HCT116 (cell line): ENCODE results near the gene RNF220. TPM values are rescaled to one million over a fixed set of nuclear protein-coding genes. Genes with fewer than 3 reads are reported as not detected.
A peak's percentile ranks its signal among the peaks of the same experiment; 100 is the strongest.

Experiments
- ATAC-seq: fragments of 200-7000 bp; cut with Tn5 transposase; 2 replicates; pipeline ENCODE4 v1.9.1; 2020; ENCODE audit warnings: mild to moderate bottlenecking, moderate library complexity
- BruUV-seq: library from RNA; stranded (reverse); fragments of 400-500 nt; replicated peaks from 2 replicates; lab custom pipeline; 2021; lab: Mats Ljungman, UMichigan
- CTCF ChIA-PET: fragments of 300-600 bp; sonication (Branson Sonifier 250); formaldehyde crosslinking; loops from one replicate; lab custom pipeline; 2021; ENCODE audit warnings: antibody characterized with exemption; lab: Charles Lee
- POLR2A ChIA-PET: fragments of 300-600, 350-600 bp; sonication (Branson Sonifier 250); formaldehyde crosslinking; loops from one replicate; lab custom pipeline; 2021; ENCODE audit warnings: antibody characterized with exemption; lab: Charles Lee
- RAD21 ChIA-PET, 2 experiments: fragments of 300-600 bp; sonication (Branson Sonifier 250); formaldehyde crosslinking; loops; one replicate each; lab custom pipeline; 2023; ENCODE audit warnings: low total read pairs in 2 of 2; ENCODE audit not compliant: uncharacterized antibody in 2 of 2, unreplicated experiment in 2 of 2, low non-redundant PET in 1 of 2; lab: Charles Lee
- DNase-seq: peaks from one replicate; pipeline ENCODE4 v3.0.0-alpha.2; 2010; ENCODE audit warnings: low read depth, low spot score
- H2AFZ ChIP-seq: fragments of 200-600 bp; shearing (Covaris generic), sonication (generic); 2 replicates; pipeline ENCODE4 v1.6.1; 2017; ENCODE audit warnings: low read depth, mixed run types, mixed read lengths, antibody characterized with exemption, low read length; ENCODE audit not compliant: poor library complexity, severe bottlenecking
- H3K27ac ChIP-seq: 2 replicates; pipeline ENCODE4 v1.5.1; 2012; ENCODE audit warnings: low read depth, low read length
- H3K27me3 ChIP-seq: fragments of 200-600 bp; sonication (generic); 2 replicates; pipeline ENCODE4 v1.6.1; 2016; ENCODE audit warnings: mixed run types, low read length, mixed read lengths; ENCODE audit not compliant: insufficient read depth
- H3K36me3 ChIP-seq, 2 experiments: fragments of 200-500 bp in 1 of 2; fragments of 200-600 bp in 1 of 2; sonication (Bioruptor generic) in 1 of 2; sonication (generic) in 1 of 2; 2 replicates each; pipeline versions ENCODE4 v1.5.1 to v1.6.1; 2014 to 2016; ENCODE audit warnings: low read length in 2 of 2, inconsistent platforms in 1 of 2, mixed read lengths in 1 of 2, mixed run types in 1 of 2; ENCODE audit not compliant: insufficient read depth in 2 of 2, control insufficient read depth in 1 of 2
- H3K4me1 ChIP-seq, 2 experiments: fragments of 200-600 bp in 1 of 2; sonication (generic) in 1 of 2; 2 replicates each; pipeline versions ENCODE4 v1.5.1 to v1.6.1; 2012 to 2017; ENCODE audit warnings: low read length in 2 of 2, inconsistent platforms in 1 of 2, mild to moderate bottlenecking in 1 of 2, mixed read lengths in 1 of 2, mixed run types in 1 of 2, moderate library complexity in 1 of 2; ENCODE audit not compliant: insufficient read depth in 2 of 2, control insufficient read depth in 1 of 2
- H3K4me2 ChIP-seq: fragments of 200-600 bp; sonication (generic); 2 replicates; pipeline ENCODE4 v1.6.1; 2017; ENCODE audit warnings: mixed run types, low read length, mixed read lengths
- H3K4me3 ChIP-seq, 2 experiments: fragments of 200-600 bp in 1 of 2; sonication (generic) in 1 of 2; replicated peaks in 1 of 2; 2 replicates each; pipeline ENCODE4 v1.5.1; 2011 to 2016; ENCODE audit warnings: low read length in 2 of 2, control low read depth in 1 of 2, low read depth in 1 of 2, mild to moderate bottlenecking in 1 of 2, mixed read lengths in 1 of 2, mixed run types in 1 of 2
- H3K79me2 ChIP-seq: fragments of 200-600 bp; sonication (generic); 2 replicates; pipeline ENCODE4 v1.6.1; 2017; ENCODE audit warnings: mild to moderate bottlenecking, mixed run types, low read length, moderate library complexity, mixed read lengths; ENCODE audit not compliant: insufficient read depth
- H3K9ac ChIP-seq: fragments of 200-600 bp; sonication (generic); 2 replicates; pipeline ENCODE4 v1.6.1; 2016; ENCODE audit warnings: low read length, mixed read lengths
- H3K9me2 ChIP-seq: fragments of 200-600 bp; sonication (generic), shearing (Covaris generic); 2 replicates; pipeline ENCODE4 v1.6.1; 2017; ENCODE audit warnings: mixed run types, mild to moderate bottlenecking, moderate library complexity; ENCODE audit not compliant: insufficient read depth
- H3K9me3 ChIP-seq, 2 experiments: fragments of 200-500 bp in 1 of 2; fragments of 200-600 bp in 1 of 2; sonication (Bioruptor generic) in 1 of 2; sonication (generic) in 1 of 2; 2 replicates each; pipeline ENCODE4 v1.6.1; 2014 to 2017; ENCODE audit warnings: low read length in 2 of 2, mixed read lengths in 2 of 2, inconsistent platforms in 1 of 2, low read depth in 1 of 2, mild to moderate bottlenecking in 1 of 2, mixed run types in 1 of 2, moderate library complexity in 1 of 2; ENCODE audit not compliant: control insufficient read depth in 1 of 2, insufficient read depth in 1 of 2
- H4K20me1 ChIP-seq: fragments of 200-600 bp; sonication (generic), shearing (Covaris generic); 2 replicates; pipeline ENCODE4 v1.6.1; 2017; ENCODE audit warnings: mixed run types, mild to moderate bottlenecking, moderate library complexity; ENCODE audit not compliant: insufficient read depth
- CBX3 ChIP-seq: IDR thresholded peaks from 2 replicates; pipeline ENCODE4 v1.6.1; 2012; ENCODE audit warnings: low read depth
- CEBPB ChIP-seq: IDR thresholded peaks from 2 replicates; pipeline ENCODE4 v1.6.1; 2012; ENCODE audit warnings: low read depth
- CTCF ChIP-seq, 3 experiments: fragments of 200-600 bp in 1 of 3; sonication (generic) in 1 of 3; IDR thresholded peaks in 2 of 3; conservative IDR thresholded peaks in 1 of 3; 2 replicates each; pipeline ENCODE4 v1.5.1; 2012 to 2017; ENCODE audit warnings: low read depth in 2 of 3, low read length in 2 of 3, antibody characterized with exemption in 1 of 3, borderline replicate concordance in 1 of 3, control low read depth in 1 of 3, mild to moderate bottlenecking in 1 of 3, mixed read lengths in 1 of 3, mixed run types in 1 of 3, moderate library complexity in 1 of 3; ENCODE audit not compliant: insufficient read depth in 1 of 3
- EGR1 ChIP-seq: IDR thresholded peaks from 2 replicates; pipeline ENCODE4 v1.6.1; 2012; ENCODE audit warnings: low read depth
- EZH2phosphoT487 ChIP-seq: fragments of 200-600 bp; IDR thresholded peaks from 2 replicates; pipeline ENCODE4 v1.6.1; 2018; ENCODE audit warnings: antibody characterized with exemption, borderline replicate concordance
- FOSL1 ChIP-seq: IDR thresholded peaks from 2 replicates; pipeline ENCODE4 v1.6.1; 2012; ENCODE audit warnings: low read depth
- POLR2A ChIP-seq: IDR thresholded peaks from 2 replicates; pipeline ENCODE4 v1.7.0; 2011; ENCODE audit warnings: borderline replicate concordance; ENCODE audit not compliant: insufficient read depth, insufficient read length; ENCODE audit errors: extremely low read depth
- REST ChIP-seq: IDR thresholded peaks from 2 replicates; pipeline ENCODE4 v1.6.1; 2012; ENCODE audit warnings: low read depth
- SRF ChIP-seq: IDR thresholded peaks from 2 replicates; pipeline ENCODE4 v1.6.1; 2012; ENCODE audit warnings: low read depth
- TCF7L2 ChIP-seq: IDR thresholded peaks from 2 replicates; pipeline ENCODE4 v1.7.0; 2011; ENCODE audit warnings: borderline replicate concordance, inconsistent platforms; ENCODE audit not compliant: insufficient read depth, insufficient read length; ENCODE audit errors: extremely low read depth
- YY1 ChIP-seq: IDR thresholded peaks from 2 replicates; pipeline ENCODE4 v1.6.1; 2011; ENCODE audit warnings: low read length, low read depth, moderate library complexity, mild to moderate bottlenecking; ENCODE audit not compliant: insufficient replicate concordance; ENCODE audit errors: extremely low read depth
- ZFX ChIP-seq: fragments of 450-650 bp; IDR thresholded peaks from 2 replicates; pipeline ENCODE4 v1.6.1; 2017
- intact Hi-C: fragments of 100-400 bp; cut with micrococcal nuclease; formaldehyde crosslinking; loops from 2 replicates; pipeline ENCODE4 v1.10.0; 2022
- total RNA-seq: library from RNA; stranded (reverse); gene quantifications from one replicate; pipeline ENCODE4 v1.2.1, GENCODE V29; 2021; ENCODE audit not compliant: unreplicated experiment

Gene RNF220
- total RNA-seq, 1 experiment from 2014 or later, result 84.5 TPM

GRCh38 chr1:44632598-44632997 lies 227.5 kb downstream of the RNF220 start:
- H3K27ac ChIP-seq, result peak overlapping the region; percentile 98
- RAD21 ChIA-PET, result no interaction called here
- peaks cover 33% of the 10 kb centered on the region for H3K79me2 ChIP-seq
- H3K4me2 ChIP-seq, result peak overlapping the region; percentile 96
- H3K9me2 ChIP-seq, result 0 out of 2 replicates have a peak, but pooled peaks cover 2% of the 10 kb centered on the region
- peaks cover 12 to 43% of the 10 kb centered on the region in 2 experiments; a peak in 3 of 4 replicates for H3K36me3 ChIP-seq
- ATAC-seq, result no peak
- CTCF ChIA-PET, result interaction anchor here (1.1 to 1.5 kb wide), 2 partner anchors 20 to 82 kb away, joined by 3 read pairs; no protein-coding TSS in a partner anchor
- intact Hi-C loops, result no loop called here
- H3K4me3 ChIP-seq, result peak overlapping the region; percentile 76 to 87
- H3K9me3 ChIP-seq, result no peaks in the 10 kb centered on the region
- no peak overlapping the region for H2AFZ ChIP-seq
- H3K9ac ChIP-seq, result peak overlapping the region; percentile 88
- peaks cover 5 to 22% of the 10 kb centered on the region in 2 experiments; a peak in 3 of 4 replicates for H3K4me1 ChIP-seq
- TF ChIP-seq POLR2A (no peak), CBX3 (no peak)
- POLR2A ChIA-PET, result interaction anchor here (1.7 kb wide), 1 partner anchor 42 kb away, joined by 7 read pairs; the partner anchor contains the start of genes ARMH1 and TMEM53
- no peaks in the 10 kb centered on the region for H4K20me1 ChIP-seq
- no peaks in the 10 kb centered on the region for H3K27me3 ChIP-seq
- no peak for DNase-seq
- BruUV-seq, result TSS peak; percentile 61

GRCh38 chr1:44634606-44635189 lies 229.6 kb downstream of the RNF220 start:
- Histone ChIP-seq H3K4me1 (peaks cover 5 to 22% of the 10 kb centered on the region in 2 experiments; a peak in 3 of 4 replicates), H3K36me3 (peaks cover 17 to 61% of the 10 kb centered on the region in 2 experiments; a peak in 3 of 4 replicates), H3K27ac (no peak overlapping the region), H4K20me1 (no peaks in the 10 kb centered on the region), H3K79me2 (peaks cover 33% of the 10 kb centered on the region), H3K9me3 (no peaks in the 10 kb centered on the region), H3K9me2 (0 out of 2 replicates have a peak, but pooled peaks cover 2% of the 10 kb centered on the region), H3K4me2 (no peak overlapping the region), H3K4me3 (no peak overlapping the region), H3K27me3 (no peaks in the 10 kb centered on the region), H3K9ac (no peak overlapping the region), H2AFZ (no peak overlapping the region)
- ChIA-PET CTCF (no interaction called here), POLR2A (no interaction called here), RAD21 (no interaction called here)
- DNase-seq (no peak), ATAC-seq (no peak)
- intact Hi-C loops, result no loop called here
- no TSS peak for BruUV-seq
- TF ChIP-seq REST, result no peak
- TF ChIP-seq FOSL1, result no peak
- no peak for TF ChIP-seq POLR2A
- no peak for TF ChIP-seq SRF
- TF ChIP-seq YY1, result no peak
- TF ChIP-seq EGR1, result no peak
- no peak for TF ChIP-seq ZFX
- no peak for TF ChIP-seq TCF7L2
- TF ChIP-seq CTCF (IDR thresholded peaks at IDR 0.05 in 2 of 3, conservative IDR thresholded peaks at IDR 0.05 in 1 of 3; ENCODE audit: borderline replicate concordance in 1 of 3, insufficient read depth in 1 of 3, low read depth in 2 of 3, low read length in 2 of 3), result no peak
- no peak for TF ChIP-seq EZH2phosphoT487
- no peak for TF ChIP-seq CEBPB
